Measurements from ENCODE around the gene RAB11A.

DNA sequence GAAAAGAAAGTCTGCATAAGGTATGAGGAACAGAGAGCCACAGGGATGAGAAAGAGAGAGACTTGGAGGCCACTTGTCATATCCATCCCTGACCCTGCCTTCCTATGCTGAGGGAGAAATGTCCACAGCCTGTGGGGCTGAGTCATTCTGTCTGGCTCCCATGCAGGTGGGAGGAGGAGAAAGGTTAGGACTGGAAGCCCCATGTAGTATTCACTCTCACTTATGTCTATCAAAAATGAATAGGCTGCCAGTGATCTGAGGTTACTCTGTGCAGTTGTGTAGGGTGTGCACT, 71.3 kb downstream of the RAB11A start:
- TF ChIP-seq POLR2AphosphoS5 (IDR thresholded peaks at IDR 0.05; ENCODE audit: borderline replicate concordance, low read depth, low read length) (no peak), EZH2 (IDR thresholded peaks at IDR 0.05) (no peak)

Data from SK-N-MC (cell line).